Neural cell (in vitro differentiated cells): ENCODE measurements around the gene ATP11A. TPM values are rescaled to one million over a fixed set of nuclear protein-coding genes. Genes with fewer than 3 reads are reported as not detected.

Source experiments
- H2AFZ ChIP-seq: fragments of 200-600, 300-800 bp; sonication (generic), shearing (Covaris generic); 2 replicates; pipeline ENCODE4 v1.6.0; 2014; ENCODE audit warnings: low read depth, mild to moderate bottlenecking, antibody characterized with exemption, low read length, moderate library complexity
- H3F3A ChIP-seq: fragments of 200-600 bp; shearing (Covaris generic); 2 replicates; pipeline ENCODE4 v1.6.1; 2016; ENCODE audit warnings: mild to moderate bottlenecking, moderate library complexity, mixed read lengths, antibody characterized with exemption, low read length; ENCODE audit not compliant: insufficient read depth, poor library complexity, severe bottlenecking
- H3K27ac ChIP-seq: fragments of 200-600, 300-800 bp; sonication (generic), shearing (Covaris generic); 2 replicates; pipeline ENCODE4 v1.5.1; 2014; ENCODE audit warnings: mild to moderate bottlenecking, low read length, moderate library complexity
- H3K27me3 ChIP-seq: fragments of 300-800, 200-600 bp; sonication (generic), shearing (Covaris generic); 2 replicates; pipeline ENCODE4 v1.6.0; 2014; ENCODE audit warnings: mild to moderate bottlenecking, low read depth, low read length, moderate library complexity; ENCODE audit not compliant: insufficient read depth
- H3K36me3 ChIP-seq: fragments of 300-800, 200-600 bp; sonication (generic), shearing (Covaris generic); 2 replicates; pipeline ENCODE4 v1.5.1; 2014; ENCODE audit warnings: mild to moderate bottlenecking, antibody characterized with exemption, low read length, moderate library complexity; ENCODE audit not compliant: insufficient read depth
- H3K4me2 ChIP-seq: fragments of 300-800, 200-600 bp; sonication (generic), shearing (Covaris generic); 2 replicates; pipeline ENCODE4 v1.6.0; 2014; ENCODE audit warnings: mild to moderate bottlenecking, low read length
- H3K4me3 ChIP-seq: fragments of 300-800, 200-600 bp; sonication (generic), shearing (Covaris generic); 2 replicates; pipeline ENCODE4 v1.5.1; 2014; ENCODE audit warnings: mild to moderate bottlenecking, low read length, moderate library complexity
- H3K79me2 ChIP-seq: fragments of 200-600 bp; shearing (Covaris generic); replicated peaks from 2 replicates; pipeline ENCODE4 v1.6.0; 2014; ENCODE audit warnings: mild to moderate bottlenecking, low read length, moderate library complexity; ENCODE audit not compliant: insufficient read depth
- H3K9ac ChIP-seq: fragments of 300-800, 200-600 bp; sonication (generic), shearing (Covaris generic); 2 replicates; pipeline ENCODE4 v1.6.1; 2016; ENCODE audit warnings: mild to moderate bottlenecking, low read length, mixed read lengths
- H3K9me2 ChIP-seq: fragments of 200-600 bp; shearing (Covaris generic); 2 replicates; pipeline ENCODE4 v1.6.1; 2016; ENCODE audit warnings: mild to moderate bottlenecking, low read length, mixed read lengths; ENCODE audit not compliant: insufficient read depth
- H3K9me3 ChIP-seq: fragments of 200-600, 300-800 bp; sonication (generic), shearing (Covaris generic); 2 replicates; pipeline ENCODE4 v1.6.1; 2016; ENCODE audit warnings: mild to moderate bottlenecking, mixed run types, low read length, moderate library complexity, mixed read lengths
- H4K20me1 ChIP-seq: fragments of 200-600 bp; shearing (Covaris generic); 2 replicates; pipeline ENCODE4 v1.6.1; 2016; ENCODE audit warnings: mild to moderate bottlenecking, mixed run types; ENCODE audit not compliant: insufficient read depth
- EP300 ChIP-seq: fragments of 450-650 bp; conservative IDR thresholded peaks from 2 replicates; pipeline ENCODE4 v1.6.1; 2014; ENCODE audit warnings: antibody characterized with exemption, mild to moderate bottlenecking, moderate library complexity; ENCODE audit not compliant: poor library complexity, severe bottlenecking
- EZH2 ChIP-seq: fragments of 200-600, 300-800 bp; shearing (Covaris generic), sonication (generic); IDR thresholded peaks from 2 replicates; pipeline ENCODE4 v1.6.1; 2014; ENCODE audit warnings: antibody characterized with exemption, low read length, borderline replicate concordance, mild to moderate bottlenecking; ENCODE audit not compliant: insufficient read depth, poor library complexity, severe bottlenecking
- MXI1 ChIP-seq: fragments of 450-650 bp; conservative IDR thresholded peaks from 2 replicates; pipeline ENCODE4 v1.6.1; 2014; ENCODE audit warnings: antibody characterized with exemption, mild to moderate bottlenecking; ENCODE audit not compliant: poor library complexity, severe bottlenecking
- POLR2AphosphoS5 ChIP-seq: IDR thresholded peaks from 2 replicates; pipeline ENCODE4 v1.6.1; 2012
- RAD21 ChIP-seq: fragments of 450-650 bp; conservative IDR thresholded peaks from 2 replicates; pipeline ENCODE4 v1.6.1; 2014; ENCODE audit warnings: antibody characterized with exemption, mild to moderate bottlenecking, moderate library complexity
- SMC3 ChIP-seq: fragments of 450-650 bp; conservative IDR thresholded peaks from 2 replicates; pipeline ENCODE4 v1.6.1; 2014; ENCODE audit warnings: antibody characterized with exemption, mild to moderate bottlenecking, moderate library complexity; ENCODE audit not compliant: poor library complexity
- TAF1 ChIP-seq: IDR thresholded peaks from 2 replicates; pipeline ENCODE4 v1.6.1; 2012; ENCODE audit warnings: low read depth
- polyA plus RNA-seq: library from polyadenylated mRNA; depleted of rRNA; stranded (reverse); fragments of >200 nt; gene quantifications from 2 replicates; pipeline ENCODE4 v1.2.3, GENCODE V29; 2014
- TF ChIP-seq, protein P1 (sequence below): IDR thresholded peaks from 2 replicates; pipeline ENCODE4 v1.6.1; 2012; ENCODE audit warnings: borderline replicate concordance
- TF ChIP-seq, protein P2 (sequence below): fragments of 450-650 bp; IDR thresholded peaks from 2 replicates; pipeline ENCODE4 v1.5.1; 2014; ENCODE audit warnings: antibody characterized with exemption, mild to moderate bottlenecking, moderate library complexity; ENCODE audit not compliant: poor library complexity, severe bottlenecking

The ATP11A gene
- polyA plus RNA-seq, 1 donor from 2014 or later, result 3.0 TPM

DNA sequence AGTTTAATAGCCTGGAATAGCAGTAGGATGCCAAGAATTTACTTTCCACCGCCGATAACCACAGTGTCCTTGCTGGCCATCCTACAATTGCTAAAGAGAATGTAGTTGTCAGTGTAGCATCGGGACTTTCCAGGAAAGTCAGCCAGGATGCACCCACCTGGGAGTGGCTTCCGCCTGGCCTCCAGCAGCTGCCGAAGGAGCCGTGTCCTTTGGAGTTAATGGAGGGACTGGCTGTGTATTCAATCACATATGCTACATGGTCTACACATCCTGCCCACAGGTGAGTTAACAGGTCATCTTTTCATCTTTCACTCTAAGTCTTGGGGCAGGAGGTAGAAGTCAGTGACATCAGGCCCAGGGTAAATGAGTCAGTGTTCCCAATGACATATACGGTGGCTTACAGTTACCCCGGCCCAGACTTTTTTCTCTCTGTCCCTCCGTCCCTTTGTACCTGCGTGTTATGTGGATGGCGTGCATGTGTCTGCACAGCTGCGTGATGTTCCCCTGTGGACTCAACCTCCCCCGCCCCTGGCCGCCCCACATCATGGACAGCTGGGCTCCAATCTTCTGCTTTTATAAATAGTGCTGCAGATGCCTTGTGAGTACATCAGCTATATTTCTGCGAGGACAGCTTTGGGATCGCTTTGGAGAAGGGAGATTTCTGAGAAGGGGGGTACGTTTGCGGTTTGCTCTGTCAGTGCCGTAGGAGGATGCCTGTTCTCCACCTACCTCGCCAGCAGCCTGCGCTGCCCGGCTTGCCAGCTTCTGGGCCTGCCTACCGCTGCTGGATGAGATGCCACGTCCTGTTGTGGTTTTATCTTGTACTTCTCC is 63.1 kb downstream of the ATP11A start:
- no peak overlapping the region for H2AFZ ChIP-seq
- H3K36me3 ChIP-seq, result no peaks in the 10 kb centered on the region
- H3K4me2 ChIP-seq, result no peak overlapping the region
- no peaks in the 10 kb centered on the region for H3K9me2 ChIP-seq
- no peak overlapping the region for H3K4me3 ChIP-seq
- no peak overlapping the region for H3K27ac ChIP-seq
- H3K79me2 ChIP-seq, result no peaks in the 10 kb centered on the region
- no peak overlapping the region for H3K9ac ChIP-seq
- no peaks in the 10 kb centered on the region for H4K20me1 ChIP-seq
- H3K27me3 ChIP-seq, result no peaks in the 10 kb centered on the region
- TF ChIP-seq RAD21 (no peak), TAF1 (no peak), POLR2AphosphoS5 (no peak), EP300 (no peak), EZH2 (no peak), MXI1 (no peak), SMC3 (no peak)
- TF ChIP-seq, protein P1, sequence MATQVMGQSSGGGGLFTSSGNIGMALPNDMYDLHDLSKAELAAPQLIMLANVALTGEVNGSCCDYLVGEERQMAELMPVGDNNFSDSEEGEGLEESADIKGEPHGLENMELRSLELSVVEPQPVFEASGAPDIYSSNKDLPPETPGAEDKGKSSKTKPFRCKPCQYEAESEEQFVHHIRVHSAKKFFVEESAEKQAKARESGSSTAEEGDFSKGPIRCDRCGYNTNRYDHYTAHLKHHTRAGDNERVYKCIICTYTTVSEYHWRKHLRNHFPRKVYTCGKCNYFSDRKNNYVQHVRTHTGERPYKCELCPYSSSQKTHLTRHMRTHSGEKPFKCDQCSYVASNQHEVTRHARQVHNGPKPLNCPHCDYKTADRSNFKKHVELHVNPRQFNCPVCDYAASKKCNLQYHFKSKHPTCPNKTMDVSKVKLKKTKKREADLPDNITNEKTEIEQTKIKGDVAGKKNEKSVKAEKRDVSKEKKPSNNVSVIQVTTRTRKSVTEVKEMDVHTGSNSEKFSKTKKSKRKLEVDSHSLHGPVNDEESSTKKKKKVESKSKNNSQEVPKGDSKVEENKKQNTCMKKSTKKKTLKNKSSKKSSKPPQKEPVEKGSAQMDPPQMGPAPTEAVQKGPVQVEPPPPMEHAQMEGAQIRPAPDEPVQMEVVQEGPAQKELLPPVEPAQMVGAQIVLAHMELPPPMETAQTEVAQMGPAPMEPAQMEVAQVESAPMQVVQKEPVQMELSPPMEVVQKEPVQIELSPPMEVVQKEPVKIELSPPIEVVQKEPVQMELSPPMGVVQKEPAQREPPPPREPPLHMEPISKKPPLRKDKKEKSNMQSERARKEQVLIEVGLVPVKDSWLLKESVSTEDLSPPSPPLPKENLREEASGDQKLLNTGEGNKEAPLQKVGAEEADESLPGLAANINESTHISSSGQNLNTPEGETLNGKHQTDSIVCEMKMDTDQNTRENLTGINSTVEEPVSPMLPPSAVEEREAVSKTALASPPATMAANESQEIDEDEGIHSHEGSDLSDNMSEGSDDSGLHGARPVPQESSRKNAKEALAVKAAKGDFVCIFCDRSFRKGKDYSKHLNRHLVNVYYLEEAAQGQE, result no peak
- TF ChIP-seq, protein P2, sequence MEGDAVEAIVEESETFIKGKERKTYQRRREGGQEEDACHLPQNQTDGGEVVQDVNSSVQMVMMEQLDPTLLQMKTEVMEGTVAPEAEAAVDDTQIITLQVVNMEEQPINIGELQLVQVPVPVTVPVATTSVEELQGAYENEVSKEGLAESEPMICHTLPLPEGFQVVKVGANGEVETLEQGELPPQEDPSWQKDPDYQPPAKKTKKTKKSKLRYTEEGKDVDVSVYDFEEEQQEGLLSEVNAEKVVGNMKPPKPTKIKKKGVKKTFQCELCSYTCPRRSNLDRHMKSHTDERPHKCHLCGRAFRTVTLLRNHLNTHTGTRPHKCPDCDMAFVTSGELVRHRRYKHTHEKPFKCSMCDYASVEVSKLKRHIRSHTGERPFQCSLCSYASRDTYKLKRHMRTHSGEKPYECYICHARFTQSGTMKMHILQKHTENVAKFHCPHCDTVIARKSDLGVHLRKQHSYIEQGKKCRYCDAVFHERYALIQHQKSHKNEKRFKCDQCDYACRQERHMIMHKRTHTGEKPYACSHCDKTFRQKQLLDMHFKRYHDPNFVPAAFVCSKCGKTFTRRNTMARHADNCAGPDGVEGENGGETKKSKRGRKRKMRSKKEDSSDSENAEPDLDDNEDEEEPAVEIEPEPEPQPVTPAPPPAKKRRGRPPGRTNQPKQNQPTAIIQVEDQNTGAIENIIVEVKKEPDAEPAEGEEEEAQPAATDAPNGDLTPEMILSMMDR, result no peak
- peaks cover 3% of the 10 kb centered on the region for H3K9me3 ChIP-seq
- H3F3A ChIP-seq, result no peaks in the 10 kb centered on the region

GRCh38 chr13:112753833-112754232 is 64.0 kb downstream of the ATP11A start:
- no peak overlapping the region for H3K4me2 ChIP-seq
- no peak overlapping the region for H2AFZ ChIP-seq
- H4K20me1 ChIP-seq, result no peaks in the 10 kb centered on the region
- H3K36me3 ChIP-seq, result no peaks in the 10 kb centered on the region
- TF ChIP-seq, protein P1, result no peak
- TF ChIP-seq EP300 (no peak), EZH2 (no peak), MXI1 (no peak), TAF1 (no peak), RAD21 (no peak), POLR2AphosphoS5 (no peak), SMC3 (no peak)
- TF ChIP-seq, protein P2, result no peak
- H3K9ac ChIP-seq, result no peak overlapping the region
- H3K27me3 ChIP-seq, result no peaks in the 10 kb centered on the region
- H3K79me2 ChIP-seq, result no peaks in the 10 kb centered on the region
- no peak overlapping the region for H3K4me3 ChIP-seq
- no peaks in the 10 kb centered on the region for H3K9me2 ChIP-seq
- H3F3A ChIP-seq, result no peaks in the 10 kb centered on the region
- H3K27ac ChIP-seq, result no peak overlapping the region
- peaks cover 1% of the 10 kb centered on the region for H3K9me3 ChIP-seq
